RWPE1 (cell line): ENCODE data around the gene ZNF345.

ENCODE experiments used
- CTCF ChIA-PET: fragments of 350-600 bp; sonication (Branson Sonifier 250); formaldehyde crosslinking; extraction: SDS; loops from one replicate; lab custom pipeline; 2021; lab: Yijun Ruan, JAX
- POLR2A ChIA-PET: fragments of 400-600 bp; formaldehyde crosslinking; extraction: SDS; loops from one replicate; lab custom pipeline; 2020; ENCODE audit warnings: antibody characterized with exemption; ENCODE audit not compliant: low non-redundant PET; lab: Yijun Ruan, JAX
- DNase-seq: peaks from one replicate; pipeline ENCODE4 v3.0.0; 2012; ENCODE audit warnings: low spot score
- H3K27ac ChIP-seq: fragments of 450-650 bp; 2 replicates; pipeline ENCODE4 v1.5.1; 2017
- TF ChIP-seq, protein P1 (sequence below): fragments of 450-650 bp; conservative IDR thresholded peaks from 2 replicates; pipeline ENCODE4 v1.5.1; 2017; ENCODE audit warnings: low read depth, mild to moderate bottlenecking

The ZNF345 gene

DNA sequence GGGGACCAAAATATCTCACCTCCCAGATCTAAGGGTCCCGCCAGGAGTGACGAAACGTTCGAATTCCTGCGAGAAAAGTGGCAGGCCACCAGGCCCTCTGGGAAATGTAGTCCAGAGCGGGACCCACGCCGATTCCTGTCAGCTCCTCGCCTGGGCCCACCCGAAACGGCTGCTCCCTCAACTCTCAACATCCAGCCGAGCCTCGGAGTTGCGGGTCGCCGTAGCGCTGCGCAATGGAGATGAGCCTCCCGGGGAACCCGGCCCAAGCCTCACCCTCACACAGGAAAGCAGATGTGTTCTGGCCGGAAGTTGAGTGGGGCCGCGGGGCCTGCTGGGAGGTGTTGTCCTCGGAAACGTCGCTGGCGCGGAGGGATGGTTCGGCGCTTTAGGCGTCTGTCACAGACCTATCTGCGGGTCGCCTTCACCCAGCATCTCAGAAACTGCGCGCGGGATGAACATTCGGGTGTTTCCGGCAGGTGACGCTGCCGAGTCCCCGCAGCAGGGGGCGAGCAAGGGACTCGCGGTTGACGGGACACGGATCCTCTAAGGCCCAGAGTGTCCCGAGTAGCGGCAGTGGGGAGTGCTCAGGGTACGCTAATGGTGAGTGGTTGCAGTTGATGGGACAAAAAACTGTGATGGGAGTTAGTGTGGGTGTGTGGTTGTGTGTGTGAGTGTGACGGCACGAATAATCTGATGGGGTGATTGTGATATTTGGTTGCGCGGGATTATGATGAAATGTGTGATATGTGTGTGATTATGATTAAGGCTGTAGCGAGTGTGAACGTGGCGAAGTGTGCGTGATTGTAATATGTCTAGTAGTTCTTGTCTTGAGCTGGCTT lies 65.5 kb downstream of the ZNF345 start, which contains the start of the genes ZNF568 and ZNF829:
Gene ZNF568, plus strand, starts transcription at position 341 of the 839 bp plus-strand sequence. CDS start 6,439 bp downstream, outside the sequence.
Gene ZNF829, minus strand, starts transcription at position 300 of the 839 bp plus-strand sequence. CDS start 1,124 bp downstream, outside the sequence.
- ChIA-PET CTCF (interaction anchor here (0.7 kb wide), 1 partner anchor 25 kb away, joined by 5 read pairs; no protein-coding TSS in a partner anchor), POLR2A (no interaction called here)
- TF ChIP-seq, protein P1, sequence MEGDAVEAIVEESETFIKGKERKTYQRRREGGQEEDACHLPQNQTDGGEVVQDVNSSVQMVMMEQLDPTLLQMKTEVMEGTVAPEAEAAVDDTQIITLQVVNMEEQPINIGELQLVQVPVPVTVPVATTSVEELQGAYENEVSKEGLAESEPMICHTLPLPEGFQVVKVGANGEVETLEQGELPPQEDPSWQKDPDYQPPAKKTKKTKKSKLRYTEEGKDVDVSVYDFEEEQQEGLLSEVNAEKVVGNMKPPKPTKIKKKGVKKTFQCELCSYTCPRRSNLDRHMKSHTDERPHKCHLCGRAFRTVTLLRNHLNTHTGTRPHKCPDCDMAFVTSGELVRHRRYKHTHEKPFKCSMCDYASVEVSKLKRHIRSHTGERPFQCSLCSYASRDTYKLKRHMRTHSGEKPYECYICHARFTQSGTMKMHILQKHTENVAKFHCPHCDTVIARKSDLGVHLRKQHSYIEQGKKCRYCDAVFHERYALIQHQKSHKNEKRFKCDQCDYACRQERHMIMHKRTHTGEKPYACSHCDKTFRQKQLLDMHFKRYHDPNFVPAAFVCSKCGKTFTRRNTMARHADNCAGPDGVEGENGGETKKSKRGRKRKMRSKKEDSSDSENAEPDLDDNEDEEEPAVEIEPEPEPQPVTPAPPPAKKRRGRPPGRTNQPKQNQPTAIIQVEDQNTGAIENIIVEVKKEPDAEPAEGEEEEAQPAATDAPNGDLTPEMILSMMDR = peak; percentile 73
- peak; percentile 64 for DNase-seq
- peak within 1 kb of the TSS; percentile 93 for H3K27ac ChIP-seq

DNA sequence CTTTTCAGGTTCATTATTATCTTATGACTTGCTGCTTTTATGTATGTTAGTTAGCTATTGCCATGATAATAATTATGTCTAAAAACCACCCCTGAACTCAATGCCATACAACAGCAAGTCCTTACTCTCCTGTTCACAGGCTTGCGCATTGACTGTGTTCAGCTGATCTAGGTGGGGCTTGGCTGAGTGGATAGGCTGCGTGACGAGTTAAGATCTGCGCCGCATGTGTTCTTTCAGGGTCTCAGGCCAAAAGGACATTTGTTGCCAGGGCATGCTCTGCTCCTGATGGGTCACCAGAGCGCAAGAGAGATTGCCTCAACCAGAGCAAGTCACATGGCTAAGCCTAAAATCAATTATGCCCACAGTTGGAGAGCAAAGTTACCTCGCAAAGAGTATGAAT lies 66.3 kb downstream of the ZNF345 start:
- H3K27ac ChIP-seq = peak overlapping the region; percentile 93
- no peak for DNase-seq

DNA sequence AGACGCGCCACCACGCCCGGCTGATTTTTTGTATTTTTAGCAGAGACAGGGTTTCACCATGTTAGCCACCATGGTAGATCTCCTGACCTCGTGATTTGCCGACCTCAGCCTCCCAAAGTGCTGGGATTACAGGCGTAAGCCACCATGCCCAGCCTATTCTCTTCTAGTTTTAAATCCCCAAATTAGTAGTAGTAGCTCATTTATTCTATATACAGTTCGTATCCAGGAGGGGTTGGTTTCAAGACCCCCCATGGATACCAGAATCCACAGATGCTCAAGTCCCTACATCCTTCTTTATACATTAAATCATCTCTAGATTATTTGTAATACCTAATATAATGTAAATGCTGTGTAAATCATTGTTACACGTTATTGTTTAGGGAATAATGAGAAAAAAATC lies 67.4 kb downstream of the ZNF345 start:
- ChIA-PET POLR2A (no interaction called here), CTCF (no interaction called here)
- no peak for DNase-seq
- H3K27ac ChIP-seq = no peak overlapping the region
- TF ChIP-seq, protein P1 = no peak

More for the DNA sequence above, 66.3 kb downstream of the ZNF345 start:
- TF ChIP-seq, protein P1 = no peak
- ChIA-PET CTCF (no interaction called here), POLR2A (no interaction called here)
